ENCODE results near the gene TMA7B. TPM values are rescaled to one million over a fixed set of nuclear protein-coding genes. Genes with fewer than 3 reads are reported as not detected.
A peak's percentile ranks its signal among the peaks of the same experiment; 100 is the strongest.

Gene TMA7B
- total and polyA plus RNA-seq, 10 of the 15 experiments (the other 5 are each of a cell fraction or from before 2014, with no cell fraction given), result 0.33 to 2.9 (median 1.8) TPM

DNA sequence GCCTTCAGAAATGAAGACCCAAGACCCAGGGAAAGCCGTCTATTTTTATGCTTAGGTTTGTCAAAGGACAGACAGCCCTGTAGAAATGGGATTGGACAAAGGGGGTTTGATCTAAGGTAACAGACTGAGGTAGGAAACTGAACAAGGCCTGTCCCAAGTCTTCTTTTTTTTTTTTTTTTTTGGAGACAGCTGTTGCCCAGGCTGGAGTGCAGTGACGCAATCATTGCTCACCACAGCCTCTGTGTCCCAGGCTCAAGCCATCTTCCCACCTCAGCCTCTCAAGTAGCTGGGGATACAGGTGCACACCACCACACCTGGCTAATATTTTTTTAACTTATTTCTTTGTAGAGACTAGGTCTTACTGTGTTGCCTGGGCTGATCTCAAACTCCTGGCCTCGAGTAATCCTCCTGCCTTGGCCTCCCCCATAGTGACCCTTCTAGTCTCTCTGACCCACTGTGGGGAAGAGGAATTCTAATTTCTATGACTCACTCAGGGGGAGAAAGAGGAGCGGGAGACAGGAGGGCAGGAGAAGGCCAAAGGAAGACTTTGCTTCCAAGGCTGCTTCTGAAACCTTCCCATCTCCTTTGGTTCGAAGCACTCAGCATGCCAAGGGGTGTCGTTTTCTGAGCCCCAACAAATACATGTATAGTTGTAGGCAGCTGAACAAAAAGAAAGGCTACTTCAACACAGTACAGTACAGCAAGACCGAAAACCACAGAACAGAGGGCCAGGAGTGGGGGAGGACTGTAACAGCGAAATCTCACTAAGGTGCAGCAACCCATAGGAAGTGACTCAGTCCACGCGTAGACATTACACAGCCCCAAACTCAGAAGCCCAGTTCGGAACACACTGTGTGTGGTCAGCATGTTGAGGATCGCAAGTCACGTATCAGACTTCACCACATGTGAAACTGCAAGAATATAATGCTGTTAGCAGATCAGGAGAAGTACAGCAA, 872 bp downstream of the TMA7B start (continued):
- peak; percentile 58; the same call in 1 of the 2 replicates for TF ChIP-seq TCF7 (IDR thresholded peaks at IDR 0.05; ENCODE audit: borderline replicate concordance)
- TF ChIP-seq, protein P1, sequence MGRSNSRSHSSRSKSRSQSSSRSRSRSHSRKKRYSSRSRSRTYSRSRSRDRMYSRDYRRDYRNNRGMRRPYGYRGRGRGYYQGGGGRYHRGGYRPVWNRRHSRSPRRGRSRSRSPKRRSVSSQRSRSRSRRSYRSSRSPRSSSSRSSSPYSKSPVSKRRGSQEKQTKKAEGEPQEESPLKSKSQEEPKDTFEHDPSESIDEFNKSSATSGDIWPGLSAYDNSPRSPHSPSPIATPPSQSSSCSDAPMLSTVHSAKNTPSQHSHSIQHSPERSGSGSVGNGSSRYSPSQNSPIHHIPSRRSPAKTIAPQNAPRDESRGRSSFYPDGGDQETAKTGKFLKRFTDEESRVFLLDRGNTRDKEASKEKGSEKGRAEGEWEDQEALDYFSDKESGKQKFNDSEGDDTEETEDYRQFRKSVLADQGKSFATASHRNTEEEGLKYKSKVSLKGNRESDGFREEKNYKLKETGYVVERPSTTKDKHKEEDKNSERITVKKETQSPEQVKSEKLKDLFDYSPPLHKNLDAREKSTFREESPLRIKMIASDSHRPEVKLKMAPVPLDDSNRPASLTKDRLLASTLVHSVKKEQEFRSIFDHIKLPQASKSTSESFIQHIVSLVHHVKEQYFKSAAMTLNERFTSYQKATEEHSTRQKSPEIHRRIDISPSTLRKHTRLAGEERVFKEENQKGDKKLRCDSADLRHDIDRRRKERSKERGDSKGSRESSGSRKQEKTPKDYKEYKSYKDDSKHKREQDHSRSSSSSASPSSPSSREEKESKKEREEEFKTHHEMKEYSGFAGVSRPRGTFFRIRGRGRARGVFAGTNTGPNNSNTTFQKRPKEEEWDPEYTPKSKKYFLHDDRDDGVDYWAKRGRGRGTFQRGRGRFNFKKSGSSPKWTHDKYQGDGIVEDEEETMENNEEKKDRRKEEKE (IDR thresholded peaks at IDR 0.05), result no peak
- no peak for TF ChIP-seq NFXL1 (IDR thresholded peaks at IDR 0.05; ENCODE audit: borderline replicate concordance)
- peak; percentile 79 for TF ChIP-seq TBL1XR1 (IDR thresholded peaks at IDR 0.05; ENCODE audit: low read depth, low read length)
- TF ChIP-seq, protein P2, sequence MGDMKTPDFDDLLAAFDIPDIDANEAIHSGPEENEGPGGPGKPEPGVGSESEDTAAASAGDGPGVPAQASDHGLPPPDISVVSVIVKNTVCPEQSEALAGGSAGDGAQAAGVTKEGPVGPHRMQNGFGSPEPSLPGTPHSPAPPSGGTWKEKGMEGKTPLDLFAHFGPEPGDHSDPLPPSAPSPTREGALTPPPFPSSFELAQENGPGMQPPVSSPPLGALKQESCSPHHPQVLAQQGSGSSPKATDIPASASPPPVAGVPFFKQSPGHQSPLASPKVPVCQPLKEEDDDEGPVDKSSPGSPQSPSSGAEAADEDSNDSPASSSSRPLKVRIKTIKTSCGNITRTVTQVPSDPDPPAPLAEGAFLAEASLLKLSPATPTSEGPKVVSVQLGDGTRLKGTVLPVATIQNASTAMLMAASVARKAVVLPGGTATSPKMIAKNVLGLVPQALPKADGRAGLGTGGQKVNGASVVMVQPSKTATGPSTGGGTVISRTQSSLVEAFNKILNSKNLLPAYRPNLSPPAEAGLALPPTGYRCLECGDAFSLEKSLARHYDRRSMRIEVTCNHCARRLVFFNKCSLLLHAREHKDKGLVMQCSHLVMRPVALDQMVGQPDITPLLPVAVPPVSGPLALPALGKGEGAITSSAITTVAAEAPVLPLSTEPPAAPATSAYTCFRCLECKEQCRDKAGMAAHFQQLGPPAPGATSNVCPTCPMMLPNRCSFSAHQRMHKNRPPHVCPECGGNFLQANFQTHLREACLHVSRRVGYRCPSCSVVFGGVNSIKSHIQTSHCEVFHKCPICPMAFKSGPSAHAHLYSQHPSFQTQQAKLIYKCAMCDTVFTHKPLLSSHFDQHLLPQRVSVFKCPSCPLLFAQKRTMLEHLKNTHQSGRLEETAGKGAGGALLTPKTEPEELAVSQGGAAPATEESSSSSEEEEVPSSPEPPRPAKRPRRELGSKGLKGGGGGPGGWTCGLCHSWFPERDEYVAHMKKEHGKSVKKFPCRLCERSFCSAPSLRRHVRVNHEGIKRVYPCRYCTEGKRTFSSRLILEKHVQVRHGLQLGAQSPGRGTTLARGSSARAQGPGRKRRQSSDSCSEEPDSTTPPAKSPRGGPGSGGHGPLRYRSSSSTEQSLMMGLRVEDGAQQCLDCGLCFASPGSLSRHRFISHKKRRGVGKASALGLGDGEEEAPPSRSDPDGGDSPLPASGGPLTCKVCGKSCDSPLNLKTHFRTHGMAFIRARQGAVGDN (IDR thresholded peaks at IDR 0.05), result peak; percentile 81; the same call in 1 of the 2 replicates
- no peak for TF ChIP-seq ASH2L (IDR thresholded peaks at IDR 0.05; ENCODE audit: borderline replicate concordance, low read depth)
- TF ChIP-seq SMAD1 (IDR thresholded peaks at IDR 0.05; ENCODE audit: low read depth, partially characterized antibody), result no peak
- TF ChIP-seq, protein P3, sequence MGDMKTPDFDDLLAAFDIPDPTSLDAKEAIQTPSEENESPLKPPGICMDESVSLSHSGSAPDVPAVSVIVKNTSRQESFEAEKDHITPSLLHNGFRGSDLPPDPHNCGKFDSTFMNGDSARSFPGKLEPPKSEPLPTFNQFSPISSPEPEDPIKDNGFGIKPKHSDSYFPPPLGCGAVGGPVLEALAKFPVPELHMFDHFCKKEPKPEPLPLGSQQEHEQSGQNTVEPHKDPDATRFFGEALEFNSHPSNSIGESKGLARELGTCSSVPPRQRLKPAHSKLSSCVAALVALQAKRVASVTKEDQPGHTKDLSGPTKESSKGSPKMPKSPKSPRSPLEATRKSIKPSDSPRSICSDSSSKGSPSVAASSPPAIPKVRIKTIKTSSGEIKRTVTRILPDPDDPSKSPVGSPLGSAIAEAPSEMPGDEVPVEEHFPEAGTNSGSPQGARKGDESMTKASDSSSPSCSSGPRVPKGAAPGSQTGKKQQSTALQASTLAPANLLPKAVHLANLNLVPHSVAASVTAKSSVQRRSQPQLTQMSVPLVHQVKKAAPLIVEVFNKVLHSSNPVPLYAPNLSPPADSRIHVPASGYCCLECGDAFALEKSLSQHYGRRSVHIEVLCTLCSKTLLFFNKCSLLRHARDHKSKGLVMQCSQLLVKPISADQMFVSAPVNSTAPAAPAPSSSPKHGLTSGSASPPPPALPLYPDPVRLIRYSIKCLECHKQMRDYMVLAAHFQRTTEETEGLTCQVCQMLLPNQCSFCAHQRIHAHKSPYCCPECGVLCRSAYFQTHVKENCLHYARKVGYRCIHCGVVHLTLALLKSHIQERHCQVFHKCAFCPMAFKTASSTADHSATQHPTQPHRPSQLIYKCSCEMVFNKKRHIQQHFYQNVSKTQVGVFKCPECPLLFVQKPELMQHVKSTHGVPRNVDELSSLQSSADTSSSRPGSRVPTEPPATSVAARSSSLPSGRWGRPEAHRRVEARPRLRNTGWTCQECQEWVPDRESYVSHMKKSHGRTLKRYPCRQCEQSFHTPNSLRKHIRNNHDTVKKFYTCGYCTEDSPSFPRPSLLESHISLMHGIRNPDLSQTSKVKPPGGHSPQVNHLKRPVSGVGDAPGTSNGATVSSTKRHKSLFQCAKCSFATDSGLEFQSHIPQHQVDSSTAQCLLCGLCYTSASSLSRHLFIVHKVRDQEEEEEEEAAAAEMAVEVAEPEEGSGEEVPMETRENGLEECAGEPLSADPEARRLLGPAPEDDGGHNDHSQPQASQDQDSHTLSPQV (IDR thresholded peaks at IDR 0.05), result no peak
- no peak for TF ChIP-seq SIX5 (IDR thresholded peaks at IDR 0.05; ENCODE audit: low read depth, low read length, severe bottlenecking)
- peak; percentile 46; the same call in 1 of the 2 replicates for TF ChIP-seq RB1 (IDR thresholded peaks at IDR 0.05; ENCODE audit: borderline replicate concordance)
- no peak for TF ChIP-seq STAT1 (conservative IDR thresholded peaks at IDR 0.05)
- TF ChIP-seq SUPT20H (IDR thresholded peaks at IDR 0.05; ENCODE audit: borderline replicate concordance, control insufficient read depth, low read depth, low read length), result no peak
- TF ChIP-seq, protein P4, sequence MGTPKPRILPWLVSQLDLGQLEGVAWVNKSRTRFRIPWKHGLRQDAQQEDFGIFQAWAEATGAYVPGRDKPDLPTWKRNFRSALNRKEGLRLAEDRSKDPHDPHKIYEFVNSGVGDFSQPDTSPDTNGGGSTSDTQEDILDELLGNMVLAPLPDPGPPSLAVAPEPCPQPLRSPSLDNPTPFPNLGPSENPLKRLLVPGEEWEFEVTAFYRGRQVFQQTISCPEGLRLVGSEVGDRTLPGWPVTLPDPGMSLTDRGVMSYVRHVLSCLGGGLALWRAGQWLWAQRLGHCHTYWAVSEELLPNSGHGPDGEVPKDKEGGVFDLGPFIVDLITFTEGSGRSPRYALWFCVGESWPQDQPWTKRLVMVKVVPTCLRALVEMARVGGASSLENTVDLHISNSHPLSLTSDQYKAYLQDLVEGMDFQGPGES (IDR thresholded peaks at IDR 0.05), result no peak
- TF ChIP-seq NR2C2 (IDR thresholded peaks at IDR 0.05; ENCODE audit: borderline replicate concordance, control insufficient read depth, insufficient read length, low read depth), result no peak
- TF ChIP-seq RBBP5 (conservative IDR thresholded peaks at IDR 0.05), result no peak
- TF ChIP-seq CREB1 (IDR thresholded peaks at IDR 0.05; ENCODE audit: low read depth), result peak; percentile 91

Data from GM12878 (cell line).